ENCODE results near the gene OGA. TPM values are rescaled to one million over a fixed set of nuclear protein-coding genes. Genes with fewer than 3 reads are reported as not detected.

OGA gene
- total and polyA plus RNA-seq, 3 donors from 2014 or later = 93.3 to 215 (median 161) TPM

GRCh38 chr10:101848894-101849351, 30.7 kb upstream of the OGA start:
- TF ChIP-seq CTCF (IDR thresholded peaks at IDR 0.05) (no peak), POLR2A (IDR thresholded peaks at IDR 0.05) (no peak)
- intact Hi-C loops (cut with DNase I; ENCODE audit: low total_unique reads) = loop anchor here (10.0 kb wide), 1 partner anchor 166 kb away; no protein-coding TSS in a partner anchor
- H3K36me3 ChIP-seq (ENCODE audit: low read depth, missing control alignments) = no peaks in the 10 kb centered on the region

GRCh38 chr10:101848408-101848807, 30.2 kb upstream of the OGA start:
- Histone ChIP-seq H3K27me3 (no peaks in the 10 kb centered on the region), H3K4me1 (peaks cover 2% of the 10 kb centered on the region), H3K27ac (no peak overlapping the region), H3K9me3 (no peaks in the 10 kb centered on the region), H3K4me3 (no peak overlapping the region), H3K36me3 (ENCODE audit: low read depth, missing control alignments) (no peaks in the 10 kb centered on the region)
- 49 to 81% methylated on average over 4 of the region's 4 CpGs for WGBS, 2 donors
- TF ChIP-seq CTCF (IDR thresholded peaks at IDR 0.05) = no peak
- no peak for TF ChIP-seq POLR2A (IDR thresholded peaks at IDR 0.05)
- DNase-seq = no peak
- intact Hi-C loops (cut with DNase I; ENCODE audit: low total_unique reads) = loop anchor here (10.0 kb wide), 1 partner anchor 166 kb away; no protein-coding TSS in a partner anchor

More at GRCh38 chr10:101848894-101849351, 30.7 kb upstream of the OGA start:
- no peak for DNase-seq
- Histone ChIP-seq H3K27me3 (no peaks in the 10 kb centered on the region), H3K4me3 (no peak overlapping the region), H3K9me3 (no peaks in the 10 kb centered on the region), H3K4me1 (peaks cover 2% of the 10 kb centered on the region), H3K27ac (no peak overlapping the region)
- 79 to 80% methylated on average over 3 of the region's 3 CpGs for WGBS, 2 donors

- WGBS, 2 donors = 92 to 93% methylated on average over 3 of the region's 3 CpGs
- Histone ChIP-seq H3K4me1 (peaks cover 6% of the 10 kb centered on the region), H3K27ac (no peak overlapping the region), H3K9me3 (no peaks in the 10 kb centered on the region), H3K36me3 (ENCODE audit: low read depth, missing control alignments) (no peaks in the 10 kb centered on the region), H3K4me3 (no peak overlapping the region), H3K27me3 (no peaks in the 10 kb centered on the region)
- intact Hi-C loops (cut with DNase I; ENCODE audit: low total_unique reads) = loop anchor here (10.0 kb wide), 1 partner anchor 169 kb away; no protein-coding TSS in a partner anchor
- no peak for DNase-seq
- no peak for TF ChIP-seq POLR2A (IDR thresholded peaks at IDR 0.05)
- TF ChIP-seq CTCF (IDR thresholded peaks at IDR 0.05) = no peak
Observed at GRCh38 chr10:101845893-101846292, 27.6 kb upstream of the OGA start.

- WGBS, 2 donors = 35 to 73% methylated on average over 8 to 58 of the region's 60 CpGs
- no peaks in the 10 kb centered on the region for H3K9me3 ChIP-seq
- H3K27ac ChIP-seq = no peak within 1 kb of the TSS
- H3K4me1 ChIP-seq = peaks cover 20% of the 10 kb centered on the region
- H3K27me3 ChIP-seq = no peaks in the 10 kb centered on the region
- H3K4me3 ChIP-seq = peak within 1 kb of the TSS; percentile 26 to 38
- no peaks in the 10 kb centered on the region for H3K36me3 ChIP-seq (ENCODE audit: low read depth, missing control alignments)
- DNase-seq = peak; percentile 36
- TF ChIP-seq CTCF (IDR thresholded peaks at IDR 0.05) (peak in 2 of 3 experiments; percentile 13 to 43), POLR2A (IDR thresholded peaks at IDR 0.05) (no peak)
- intact Hi-C loops (cut with DNase I; ENCODE audit: low total_unique reads) = loop anchor here (10.0 kb wide), 1 partner anchor 171 kb away; no protein-coding TSS in a partner anchor
Observed at GRCh38 chr10:101843032-101844021, 25.1 kb upstream of the OGA start, which contains the start of gene KCNIP2. Gene KCNIP2, minus strand, starts transcription at chr10:101843800. Its CDS starts 232 bp downstream, at chr10:101843568.

Measured in testis (tissue), 3 donors.